Heart right ventricle (tissue), 16 donors: ENCODE measurements around the gene IGF2BP2. TPM values are rescaled to one million over a fixed set of nuclear protein-coding genes. Genes with fewer than 3 reads are reported as not detected.
"Not testable (repeated sequence)": the region's sequence is repeated elsewhere in the genome, so short reads cannot be mapped to it uniquely, and the experiment has no call there.

Experiments used
- ATAC-seq, 8 donors: fragments of 200-7000 bp; cut with Tn5 transposase; one replicate each; pipeline ENCODE4 v1.9.1; 2020; ENCODE audit warnings: mild to moderate bottlenecking in 8 of 8, moderate library complexity in 8 of 8, moderate number of reproducible peaks in 1 of 8
- DNase-seq, 2 donors: peaks; one replicate each; pipeline ENCODE4 v3.0.0-alpha.2; 2020
- H3K27ac ChIP-seq, 10 donors: fragments of 200-600 bp; sonication (generic) in 2 of 10; one replicate each; pipeline versions ENCODE4 v1.5.0 to v1.8.0; 2020 to 2022; ENCODE audit warnings: mild to moderate bottlenecking in 3 of 10
- H3K27me3 ChIP-seq, 7 donors: fragments of 200-600 bp; one replicate each; pipeline ENCODE4 v1.8.0; 2021 to 2022; ENCODE audit warnings: mild to moderate bottlenecking in 2 of 7
- H3K36me3 ChIP-seq, 9 donors: fragments of 200-600 bp; sonication (generic) in 1 of 9; one replicate each; pipeline versions ENCODE4 v1.5.0 to v1.8.0; 2020 to 2022; ENCODE audit warnings: mild to moderate bottlenecking in 2 of 9
- H3K4me1 ChIP-seq, 9 donors: fragments of 200-600 bp; sonication (generic) in 1 of 9; one replicate each; pipeline versions ENCODE4 v1.5.0 to v1.8.0; 2020 to 2022; ENCODE audit warnings: mild to moderate bottlenecking in 4 of 9
- H3K4me3 ChIP-seq, 10 donors: fragments of 200-600 bp; sonication (generic) in 2 of 10; one replicate each; pipeline versions ENCODE4 v1.5.0 to v1.8.0; 2020 to 2022; ENCODE audit warnings: mild to moderate bottlenecking in 7 of 10, moderate library complexity in 2 of 10
- H3K9me3 ChIP-seq, 11 donors: fragments of 200-600 bp in 10 of 11; sonication (generic) in 2 of 11; one replicate each; pipeline versions ENCODE4 v1.5.0 to v1.8.0; 2013 to 2022; ENCODE audit warnings: mild to moderate bottlenecking in 2 of 11, control low read depth in 1 of 11, moderate library complexity in 1 of 11
- WGBS, 2 donors: extraction: QIAGEN DNeasy Blood & Tissue Kit; methylation state at CpG; one replicate each; pipeline ENCODE4 v1.1.7; 2013; ENCODE audit warnings: inconsistent platforms in 1 of 2; 5-methylcytosine and 5-hydroxymethylcytosine counted together
- intact Hi-C, 10 donors: fragments of 100-400 bp; cut with DNase I; formaldehyde crosslinking; loops; one replicate each; pipeline versions ENCODE4 v1.11.1 to v1.14.2; 2022
- polyA plus RNA-seq, 2 donors: library from polyadenylated mRNA; stranded (reverse); fragments of 200-250 nt; gene quantifications; one replicate each; pipeline ENCODE4 v1.2.3, GENCODE V29; 2013
- total RNA-seq, 10 donors: library from RNA; stranded (reverse); fragmentation: NEBNext Ultra II Directional in 3 of 10; extraction: Animal tissue kit (Norgen Biotek cat#: 25700) in 3 of 10; gene quantifications; one replicate each; pipeline versions ENCODE4 v1.2.1 to v1.2.4, GENCODE V29; 2021 to 2023
- TF ChIP-seq, protein P1 (sequence below), 9 donors: fragments of 200-600 bp; sonication (generic) in 2 of 9; IDR thresholded peaks; one replicate each; pipeline versions ENCODE4 v1.5.0 to v1.8.0; 2021 to 2022; ENCODE audit warnings: antibody characterized with exemption in 9 of 9, mild to moderate bottlenecking in 5 of 9, moderate library complexity in 1 of 9
- donor health status: Arrhythmogenic right ventricular cardiomyopathy.
- donor health status: ischemic (EF 13 %, LVEDD 7.1; RV severe dilation, severe dysfunction).
- donor health status: healthy with polysubstance abuse.
- donor health status: DM: no; HTN: yes; CAD: no.
- donor health status: DM: no; HTN: no; CAD: no.
- donor health status: ischemic (EF 25% LVEDD 6.9; RV normal size, moderate dysfunction).
- donor health status: ischemic (EF 25% LVEDD 5.7; RV mildly dilated, moderate dysfunction).
- donor health status: healthy.
- donor health status: DM: yes; HTN: yes; CAD: no.
- donor health status: Ischemic cardiomyopathy.
- donor health status: ischemic (EF 35%, LVEDD 5.7; RV mildly dilated, moderate dysfunction).
- donor health status: nonischemic (EF 11% LVEDD 7.7; RV severe dilation, severe dysfunction).
- donor health status: DM: yes; HTN: yes; CAD: no.
- donor health status: PGD.
- donor health status: ischemic (EF 29% LVEDD 5.4; RV normal size, mild dysfunction).
- donor health status: nonischemic (EF 23%, LVEDD 6.1; RV moderate dilation, normal function).

The IGF2BP2 gene
- total and polyA plus RNA-seq, 12 donors: 9.4 to 17.8 (median 15.4) TPM

DNA sequence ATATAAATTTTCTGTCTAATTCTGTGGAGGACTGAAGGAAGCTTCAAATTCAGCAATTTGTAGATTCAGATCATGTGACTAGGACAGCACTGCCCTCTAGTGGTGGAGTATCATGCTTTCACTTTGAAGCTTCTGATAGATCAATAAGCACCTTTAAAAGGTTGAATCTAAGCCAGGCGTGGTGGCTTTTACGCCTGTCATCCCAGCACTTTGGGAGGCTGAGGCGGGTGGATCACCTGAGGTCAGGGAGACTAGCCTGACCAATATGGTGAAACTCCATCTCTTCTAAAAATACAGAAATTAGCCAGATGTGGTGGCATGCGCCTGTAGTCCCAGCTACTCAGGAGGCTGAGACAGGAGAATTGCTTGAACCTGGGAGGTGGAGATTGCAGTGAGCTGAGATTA lies 56.3 kb downstream of the IGF2BP2 start:
- intact Hi-C loops: loop anchor here in 7 of 10 donors (1.0 to 10.0 kb wide), 5 partner anchors 91 to 108 kb away; no protein-coding TSS in a partner anchor
- WGBS, 2 donors: 73 to 80% methylated on average over 4 of the region's 4 CpGs
- peak in 1 of 2 donors; percentile 29 for DNase-seq
- H3K27ac ChIP-seq, ATAC-seq, H3K9me3 ChIP-seq, H3K36me3 ChIP-seq, H3K27me3 ChIP-seq, H3K4me3 ChIP-seq: not testable (repeated sequence)
- TF ChIP-seq, protein P1, sequence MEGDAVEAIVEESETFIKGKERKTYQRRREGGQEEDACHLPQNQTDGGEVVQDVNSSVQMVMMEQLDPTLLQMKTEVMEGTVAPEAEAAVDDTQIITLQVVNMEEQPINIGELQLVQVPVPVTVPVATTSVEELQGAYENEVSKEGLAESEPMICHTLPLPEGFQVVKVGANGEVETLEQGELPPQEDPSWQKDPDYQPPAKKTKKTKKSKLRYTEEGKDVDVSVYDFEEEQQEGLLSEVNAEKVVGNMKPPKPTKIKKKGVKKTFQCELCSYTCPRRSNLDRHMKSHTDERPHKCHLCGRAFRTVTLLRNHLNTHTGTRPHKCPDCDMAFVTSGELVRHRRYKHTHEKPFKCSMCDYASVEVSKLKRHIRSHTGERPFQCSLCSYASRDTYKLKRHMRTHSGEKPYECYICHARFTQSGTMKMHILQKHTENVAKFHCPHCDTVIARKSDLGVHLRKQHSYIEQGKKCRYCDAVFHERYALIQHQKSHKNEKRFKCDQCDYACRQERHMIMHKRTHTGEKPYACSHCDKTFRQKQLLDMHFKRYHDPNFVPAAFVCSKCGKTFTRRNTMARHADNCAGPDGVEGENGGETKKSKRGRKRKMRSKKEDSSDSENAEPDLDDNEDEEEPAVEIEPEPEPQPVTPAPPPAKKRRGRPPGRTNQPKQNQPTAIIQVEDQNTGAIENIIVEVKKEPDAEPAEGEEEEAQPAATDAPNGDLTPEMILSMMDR (IDR thresholded peaks at IDR 0.05): peak; percentile 40 to 84 (median 76)
- H3K4me1 ChIP-seq: peaks cover 6 to 26% (median 19%) of the 10 kb centered on the region in 9 donors

DNA sequence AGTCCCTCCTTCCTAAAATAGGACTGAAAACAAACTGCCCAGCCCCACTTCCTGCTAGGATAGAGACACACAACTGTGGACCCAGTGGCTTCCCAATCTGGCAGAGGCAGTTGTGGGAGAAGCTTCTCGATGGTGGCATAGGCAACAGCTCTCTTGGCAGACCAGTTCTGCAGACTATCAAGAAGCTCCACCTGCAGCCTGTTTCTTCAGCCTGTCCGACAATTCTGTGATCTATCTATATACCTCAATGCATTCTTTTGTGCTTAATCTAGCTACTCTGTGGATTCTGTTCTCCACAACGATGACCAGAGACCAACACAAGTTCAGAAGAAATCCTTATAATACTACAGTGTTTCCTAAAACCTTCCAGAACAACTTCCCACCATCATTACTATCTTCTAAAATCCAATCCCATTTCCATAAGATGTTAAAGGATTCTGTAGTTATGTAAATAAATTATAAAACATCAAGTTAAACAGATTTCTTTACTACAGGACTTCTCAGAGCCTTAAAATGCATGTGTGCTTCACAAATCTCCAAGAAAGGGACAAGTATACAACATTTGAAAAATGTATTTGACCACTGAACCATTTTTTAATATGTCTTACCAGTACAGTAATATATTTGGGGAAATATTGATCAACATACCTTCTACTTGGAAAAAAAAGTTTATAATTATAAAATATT lies 57.7 kb downstream of the IGF2BP2 start:
- 49 to 58% methylated on average over 3 of the region's 3 CpGs for WGBS, 2 donors

DNA sequence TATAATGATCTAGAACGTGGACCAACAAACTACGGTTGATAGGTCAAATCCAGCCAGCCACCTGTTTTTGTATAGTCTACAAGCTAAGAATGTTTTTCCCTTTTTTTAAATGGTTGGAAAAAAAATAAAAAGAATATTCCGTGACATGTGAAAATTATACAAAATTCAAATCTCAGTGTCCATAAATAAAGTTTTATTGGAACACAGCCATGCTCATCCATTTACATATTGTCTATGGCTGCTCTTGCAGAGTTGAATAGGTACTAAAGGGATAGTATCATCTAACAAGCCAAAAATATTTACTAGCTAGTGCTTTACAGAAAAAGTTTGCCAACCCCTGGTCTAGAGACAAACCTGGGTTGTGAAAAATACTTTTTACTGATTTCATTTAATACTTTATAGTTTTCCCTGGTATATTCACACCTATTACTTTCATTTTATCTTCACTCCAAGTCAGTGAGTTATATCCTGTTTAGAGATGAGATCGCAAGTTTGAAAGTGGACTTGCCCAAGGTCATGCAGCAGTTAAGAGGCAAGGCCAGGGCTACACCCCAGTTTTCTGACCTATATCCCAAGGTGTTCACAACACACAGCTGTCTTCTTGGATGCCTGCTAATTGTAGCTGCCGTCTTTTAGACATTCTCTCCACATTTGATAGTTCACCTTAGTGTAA lies 58.4 kb downstream of the IGF2BP2 start:
- ATAC-seq: no peak
- intact Hi-C loops: loop anchor here in 7 of 10 donors (2.0 to 10.0 kb wide), 5 partner anchors 89 to 106 kb away; no protein-coding TSS in a partner anchor
- H3K27me3 ChIP-seq: no peaks in the 10 kb centered on the region

More for the DNA sequence above, 57.7 kb downstream of the IGF2BP2 start:
- intact Hi-C loops: loop anchor here in 7 of 10 donors (2.0 to 10.0 kb wide), 5 partner anchors 90 to 106 kb away; no protein-coding TSS in a partner anchor
- H3K9me3 ChIP-seq: no peaks in the 10 kb centered on the region
- TF ChIP-seq, protein P1 (IDR thresholded peaks at IDR 0.05): no peak
- no peak overlapping the region for H3K27ac ChIP-seq
- H3K4me3 ChIP-seq: no peak overlapping the region
- peaks cover 6 to 27% (median 19%) of the 10 kb centered on the region in 9 donors for H3K4me1 ChIP-seq
- H3K27me3 ChIP-seq: no peaks in the 10 kb centered on the region
- no peaks in the 10 kb centered on the region for H3K36me3 ChIP-seq
- DNase-seq: no peak
- no peak for ATAC-seq

DNA sequence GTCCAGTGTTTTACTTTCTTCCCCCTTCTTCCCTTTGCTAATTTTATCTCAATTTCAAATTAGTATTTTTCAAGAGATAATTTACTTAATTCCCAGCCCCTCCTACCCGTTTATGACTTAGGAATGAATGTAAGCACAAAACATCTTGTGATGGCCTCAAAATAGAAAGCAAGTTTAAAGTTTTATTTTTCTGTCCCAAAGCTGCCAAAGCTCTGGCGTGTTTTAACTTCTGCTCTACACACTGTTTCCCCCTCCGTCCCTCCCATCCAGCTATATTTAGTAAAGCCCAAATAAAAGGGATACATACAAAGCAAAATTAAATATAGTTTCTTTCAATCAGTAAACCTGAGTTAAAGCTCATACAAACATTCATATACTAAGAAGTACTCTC lies 59.9 kb downstream of the IGF2BP2 start:
- Histone ChIP-seq H3K4me1 (peaks cover 6 to 37% (median 20%) of the 10 kb centered on the region in 9 donors), H3K27ac (peak overlapping the region in 5 of 10 donors; percentile 6 to 57 (median 25)), H3K36me3 (no peaks in the 10 kb centered on the region), H3K9me3 (no peaks in the 10 kb centered on the region), H3K27me3 (no peaks in the 10 kb centered on the region), H3K4me3 (peak overlapping the region in 5 of 10 donors; percentile 1 to 27 (median 11))
- intact Hi-C loops: loop anchor here in 7 of 10 donors (5.0 to 10.0 kb wide), 4 partner anchors 88 to 103 kb away; no protein-coding TSS in a partner anchor
- WGBS, 2 donors: 6 to 22% methylated on average over 3 of the region's 3 CpGs
- no peak for DNase-seq
- ATAC-seq: peak in 2 of 8 donors; percentile 31 to 46
- TF ChIP-seq, protein P1 (IDR thresholded peaks at IDR 0.05): no peak

More for the DNA sequence above, 58.4 kb downstream of the IGF2BP2 start:
- no peak for DNase-seq
- Histone ChIP-seq H3K27ac (no peak overlapping the region), H3K9me3 (no peaks in the 10 kb centered on the region), H3K4me3 (no peak overlapping the region), H3K36me3 (no peaks in the 10 kb centered on the region), H3K4me1 (peaks cover 6 to 27% (median 19%) of the 10 kb centered on the region in 9 donors)
- TF ChIP-seq, protein P1 (IDR thresholded peaks at IDR 0.05): no peak
- WGBS, 2 donors: 78 to 92% methylated on average over 5 of the region's 5 CpGs
